Activated CD8-positive, alpha-beta memory T cell treated with anti-CD3 and anti-CD28 coated beads for 24 hours (primary cell): ENCODE data around the gene SYTL1.
A peak's percentile ranks its signal among the peaks of the same experiment; 100 is the strongest.
"Not testable (repeated sequence)": the region's sequence is repeated elsewhere in the genome, so short reads cannot be mapped to it uniquely, and the experiment has no call there.

ENCODE experiments used
- DNase-seq: peaks from one replicate; pipeline ENCODE4 v3.0.0-alpha.2; 2020

SYTL1 gene

GRCh38 chr1:27366113-27366410 lies 24.2 kb downstream of the SYTL1 start:
- peak; percentile 90 for DNase-seq

GRCh38 chr1:27366411-27367159 lies 24.8 kb downstream of the SYTL1 start, which contains the start of gene MAP3K6:
MAP3K6 (minus strand) TSS chr1:27366961; CDS start chr1:27366597, 364 bp downstream.
- DNase-seq, result peak; percentile 71

- DNase-seq, result no peak
Observed at GRCh38 chr1:27367160-27367650, 25.4 kb downstream of the SYTL1 start.

- DNase-seq, result no peak
Observed at GRCh38 chr1:27368869-27369582, 27.2 kb downstream of the SYTL1 start.

- no peak for DNase-seq
Observed at GRCh38 chr1:27372022-27372807, 30.4 kb downstream of the SYTL1 start.

- no peak for DNase-seq
Observed at GRCh38 chr1:27372808-27373690, 31.2 kb downstream of the SYTL1 start.

GRCh38 chr1:27374362-27375086 lies 32.7 kb downstream of the SYTL1 start, which contains the start of gene FCN3:
FCN3 (minus strand) TSS chr1:27374824; CDS start chr1:27374818, 6 bp downstream.
- DNase-seq, result no peak

- no peak for DNase-seq
Observed at GRCh38 chr1:27377760-27378495, 36.1 kb downstream of the SYTL1 start.

GRCh38 chr1:27379564-27380122 lies 37.8 kb downstream of the SYTL1 start:
- DNase-seq, result no peak

- DNase-seq, result no peak
Observed at GRCh38 chr1:27380224-27380623, 38.4 kb downstream of the SYTL1 start.

GRCh38 chr1:27380766-27381733 lies 39.2 kb downstream of the SYTL1 start:
- DNase-seq, result no peak

GRCh38 chr1:27381969-27382762 lies 40.3 kb downstream of the SYTL1 start:
- no peak for DNase-seq

- DNase-seq, result no peak
Observed at GRCh38 chr1:27383039-27383605, 41.3 kb downstream of the SYTL1 start, which contains the start of gene CD164L2. CD164L2 (minus strand) TSS chr1:27383333; CDS start chr1:27383239, 94 bp downstream.

GRCh38 chr1:27383661-27384060 lies 41.8 kb downstream of the SYTL1 start:
- no peak for DNase-seq

- not testable (repeated sequence) for DNase-seq
Observed at GRCh38 chr1:27384797-27385196, 43.0 kb downstream of the SYTL1 start.

GRCh38 chr1:27388337-27389005 lies 46.6 kb downstream of the SYTL1 start:
- peak; percentile 89 for DNase-seq

GRCh38 chr1:27391511-27392095 lies 49.8 kb downstream of the SYTL1 start:
- DNase-seq, result no peak
